GM13977 (cell line): Measurements from ENCODE around the gene TMEM178A.

Source experiments
- DNase-seq: peaks from one replicate; pipeline ENCODE4 v3.0.0; 2012; ENCODE audit warnings: low spot score
- CTCF ChIP-seq: IDR thresholded peaks from 2 replicates; pipeline ENCODE4 v1.5.1; 2012; ENCODE audit warnings: mild to moderate bottlenecking, control low read depth; ENCODE audit not compliant: insufficient read depth; ENCODE audit errors: extremely low read depth, missing control alignments
- in situ Hi-C: fragments of 300-500 bp; cut with MboI; formaldehyde crosslinking; loops from one replicate; pipeline ENCODE4 v1.12.0; 2022; ENCODE audit warnings: low sequenced_read_pairs, low pct_unique_long_range_greater_than_20kb, mixed read lengths, inconsistent platforms; ENCODE audit not compliant: unreplicated experiment

TMEM178A gene

DNA sequence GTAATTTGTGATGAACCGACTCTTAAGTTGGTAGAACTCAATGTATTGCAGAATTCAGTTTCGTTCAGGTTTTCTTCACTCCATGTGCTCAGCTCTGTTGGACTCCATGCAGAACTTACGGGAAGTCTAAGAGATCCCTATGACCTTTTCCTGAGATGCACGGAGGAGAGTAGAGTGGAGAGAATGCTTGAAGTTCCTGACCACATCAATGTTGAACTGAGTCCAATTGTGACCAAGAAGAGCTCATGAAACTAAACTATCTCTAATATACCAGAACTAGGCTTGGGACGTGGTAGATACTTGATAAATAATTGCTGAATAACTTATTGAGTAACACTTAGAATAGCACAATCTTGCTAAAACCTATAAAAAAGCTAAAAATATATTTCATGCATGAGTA, 47.2 kb downstream of the TMEM178A start:
- DNase-seq, result no peak
- in situ Hi-C loops, result no loop called here
- TF ChIP-seq CTCF, result no peak

DNA sequence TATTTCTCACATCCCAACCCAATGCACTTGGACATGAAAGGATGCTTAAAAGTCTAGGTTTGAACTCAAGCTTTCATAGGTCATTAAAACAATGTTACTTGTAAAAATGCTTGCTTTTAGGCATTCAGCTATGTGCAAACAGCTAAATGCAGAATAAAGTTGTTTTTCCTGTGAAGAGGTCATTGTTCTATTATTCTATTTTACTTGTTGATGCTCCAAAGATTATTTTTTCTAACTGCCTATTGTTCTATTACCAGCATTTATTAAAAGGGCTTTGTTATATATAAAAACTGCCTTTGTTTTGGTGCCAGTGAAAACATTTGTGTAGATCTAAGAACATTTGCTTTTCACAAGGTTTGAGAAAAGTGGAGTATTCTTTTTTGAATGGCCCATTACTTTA, 49.4 kb downstream of the TMEM178A start:
- TF ChIP-seq CTCF, result no peak
- in situ Hi-C loops, result no loop called here
- DNase-seq, result no peak

DNA sequence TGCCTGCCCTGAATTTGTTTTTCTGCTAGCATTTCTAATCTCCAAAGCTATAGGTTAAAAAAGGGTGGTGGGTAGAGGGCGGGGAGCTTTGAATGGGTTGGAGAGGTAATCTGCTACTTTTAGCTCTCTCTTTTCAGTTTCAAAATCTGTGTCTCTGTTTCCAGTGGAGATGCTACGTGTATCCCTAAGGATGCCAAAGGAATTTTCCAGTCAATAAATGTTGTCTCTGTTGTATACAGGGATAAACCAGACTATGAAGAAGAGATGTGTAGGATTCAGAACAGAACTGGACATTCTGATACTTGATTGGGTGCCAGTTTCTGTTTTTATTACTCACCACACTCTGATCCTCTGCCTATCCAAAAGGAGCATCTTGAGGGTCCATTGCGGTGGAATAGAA, 50.1 kb downstream of the TMEM178A start:
- in situ Hi-C loops, result no loop called here
- DNase-seq, result no peak
- no peak for TF ChIP-seq CTCF

- DNase-seq, result no peak
- TF ChIP-seq CTCF, result no peak
- in situ Hi-C loops, result no loop called here
Measured at GRCh38 chr2:39717067-39717466, 51.4 kb downstream of the TMEM178A start.

GRCh38 chr2:39718483-39718882, 52.8 kb downstream of the TMEM178A start:
- DNase-seq, result no peak
- in situ Hi-C loops, result no loop called here
- TF ChIP-seq CTCF, result no peak

GRCh38 chr2:39719317-39719716, 53.6 kb downstream of the TMEM178A start:
- DNase-seq, result no peak
- no peak for TF ChIP-seq CTCF
- in situ Hi-C loops, result no loop called here

- in situ Hi-C loops, result no loop called here
- no peak for DNase-seq
- no peak for TF ChIP-seq CTCF
Measured at GRCh38 chr2:39720970-39721369, 55.3 kb downstream of the TMEM178A start.
